Activated CD4-positive, alpha-beta T cell treated with anti-CD3 and anti-CD28 coated beads, Interleukin-2, amount 10 ng/mL, durations not matched to agents 7 days and 5 days (primary cell): ENCODE measurements around the gene SUN3. TPM values are rescaled to one million over a fixed set of nuclear protein-coding genes. Genes with fewer than 3 reads are reported as not detected.
"Not testable (repeated sequence)": the region's sequence is repeated elsewhere in the genome, so short reads cannot be mapped to it uniquely, and the experiment has no call there.

Experiments
- CTCF ChIA-PET: fragments of 350-600 bp; sonication (Branson Sonifier 250); formaldehyde crosslinking; loops from one replicate; lab custom pipeline; 2021; ENCODE audit warnings: antibody characterized with exemption; lab: Charles Lee
- POLR2A ChIA-PET: fragments of 350-600 bp; sonication (Branson Sonifier 250); formaldehyde crosslinking; loops from one replicate; lab custom pipeline; 2021; ENCODE audit warnings: antibody characterized with exemption; lab: Charles Lee
- DNase-seq: peaks from one replicate; pipeline ENCODE4 v3.0.0-alpha.2; 2020
- H3K27ac Mint-ChIP-seq: one replicate; pipeline ENCODE4 v1.8.0; 2021; ENCODE audit warnings: mild to moderate bottlenecking, moderate library complexity, mixed read lengths
- H3K27me3 Mint-ChIP-seq: one replicate; pipeline ENCODE4 v1.8.0; 2021; ENCODE audit warnings: mixed read lengths
- H3K36me3 Mint-ChIP-seq: one replicate; pipeline ENCODE4 v1.8.0; 2021; ENCODE audit warnings: low read depth, mixed read lengths
- H3K4me1 Mint-ChIP-seq: one replicate; pipeline ENCODE4 v1.8.0; 2021; ENCODE audit warnings: mixed read lengths
- H3K4me3 Mint-ChIP-seq: one replicate; pipeline ENCODE4 v1.8.0; 2021; ENCODE audit warnings: mild to moderate bottlenecking, moderate library complexity, mixed read lengths
- H3K9me3 Mint-ChIP-seq: one replicate; pipeline ENCODE4 v1.8.0; 2021; ENCODE audit warnings: mixed read lengths
- total RNA-seq, 2 experiments: library from RNA; stranded (reverse); gene quantifications; one replicate each; pipeline ENCODE4 v1.2.3, GENCODE V29; 2021

Gene SUN3
- total RNA-seq, 2 experiments from 2014 or later = 0.64 TPM; not detected in 1

DNA sequence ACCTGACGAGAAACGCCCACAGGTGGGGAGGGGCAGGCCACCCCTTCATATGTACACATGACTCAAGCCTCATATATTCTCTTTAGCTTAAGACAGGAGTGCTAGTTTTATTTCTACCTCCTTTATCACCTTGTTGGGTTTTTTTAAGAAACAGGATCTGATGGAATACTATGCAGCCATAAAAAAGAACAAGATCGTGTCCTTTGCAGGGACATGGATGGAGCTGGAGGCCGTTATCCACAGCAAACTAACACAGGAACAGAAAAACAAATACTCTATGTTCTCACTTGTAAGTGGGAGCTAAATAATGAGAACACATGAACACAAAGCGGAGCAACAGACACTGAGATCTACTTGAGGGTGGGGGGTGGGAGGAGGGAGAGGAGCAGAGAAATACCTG lies 38.3 kb downstream of the SUN3 start:
- no peak for DNase-seq
- Mint-ChIP-seq H3K9me3 (peaks cover 2% of the 10 kb centered on the region), H3K27ac (peak overlapping the region; percentile 60), H3K4me3 (peak overlapping the region; percentile 13), H3K4me1 (peaks cover 21% of the 10 kb centered on the region), H3K36me3 (no peaks in the 10 kb centered on the region), H3K27me3 (no peaks in the 10 kb centered on the region)
- POLR2A ChIA-PET = no interaction called here
- CTCF ChIA-PET = interaction anchor here (0.6 to 2.7 kb wide), 7 partner anchors 8 to 121 kb away, joined by 3 to 20 read pairs (median 5); no protein-coding TSS in a partner anchor

DNA sequence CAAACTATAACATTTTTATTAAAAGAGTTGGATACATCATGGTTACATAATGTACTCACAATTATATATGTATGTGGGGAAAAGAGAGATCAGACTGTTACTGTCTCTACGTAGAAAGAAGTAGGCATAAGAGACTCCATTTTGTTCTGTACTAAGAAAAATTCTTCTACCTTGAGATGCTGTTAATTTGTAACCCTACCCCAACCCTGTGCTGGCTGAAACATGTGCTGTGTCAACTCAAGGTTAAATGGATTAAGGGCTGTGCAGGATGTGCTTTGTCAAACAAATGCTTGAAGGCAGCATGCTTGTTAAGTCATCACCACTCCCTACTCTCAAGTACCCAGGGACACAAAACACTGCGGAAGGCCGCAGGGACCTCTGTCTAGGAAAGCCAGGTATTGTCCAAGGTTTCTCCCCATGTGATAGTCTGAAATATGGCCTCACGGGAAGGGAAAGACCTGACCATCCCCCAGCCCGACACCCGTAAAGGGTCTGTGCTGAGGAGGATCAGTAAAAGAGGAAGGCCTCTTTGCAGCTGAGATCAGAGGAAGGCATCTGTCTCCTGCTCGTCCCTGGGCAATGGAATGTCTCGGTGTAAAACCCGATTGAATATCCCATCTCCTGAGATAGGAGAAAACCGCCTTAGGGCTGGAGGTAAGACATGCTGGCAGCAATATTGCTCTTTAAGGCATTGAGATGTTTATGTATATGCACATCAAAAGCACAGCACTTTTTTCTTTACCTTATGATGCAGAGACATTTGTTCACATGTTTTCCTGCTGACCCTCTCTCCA lies 39.1 kb downstream of the SUN3 start:
- not testable (repeated sequence) for H3K9me3 Mint-ChIP-seq, H3K36me3 Mint-ChIP-seq, DNase-seq, H3K4me3 Mint-ChIP-seq, H3K27me3 Mint-ChIP-seq
- POLR2A ChIA-PET = interaction anchor here (0.8 kb wide), 1 partner anchor 115 kb away, joined by 3 read pairs; no protein-coding TSS in a partner anchor
- CTCF ChIA-PET = interaction anchor here (0.7 to 2.7 kb wide), 4 partner anchors 105 to 120 kb away, joined by 3 to 20 read pairs (median 11); no protein-coding TSS in a partner anchor
- Mint-ChIP-seq H3K4me1 (peaks cover 21% of the 10 kb centered on the region), H3K27ac (peak overlapping the region; percentile 47)

DNA sequence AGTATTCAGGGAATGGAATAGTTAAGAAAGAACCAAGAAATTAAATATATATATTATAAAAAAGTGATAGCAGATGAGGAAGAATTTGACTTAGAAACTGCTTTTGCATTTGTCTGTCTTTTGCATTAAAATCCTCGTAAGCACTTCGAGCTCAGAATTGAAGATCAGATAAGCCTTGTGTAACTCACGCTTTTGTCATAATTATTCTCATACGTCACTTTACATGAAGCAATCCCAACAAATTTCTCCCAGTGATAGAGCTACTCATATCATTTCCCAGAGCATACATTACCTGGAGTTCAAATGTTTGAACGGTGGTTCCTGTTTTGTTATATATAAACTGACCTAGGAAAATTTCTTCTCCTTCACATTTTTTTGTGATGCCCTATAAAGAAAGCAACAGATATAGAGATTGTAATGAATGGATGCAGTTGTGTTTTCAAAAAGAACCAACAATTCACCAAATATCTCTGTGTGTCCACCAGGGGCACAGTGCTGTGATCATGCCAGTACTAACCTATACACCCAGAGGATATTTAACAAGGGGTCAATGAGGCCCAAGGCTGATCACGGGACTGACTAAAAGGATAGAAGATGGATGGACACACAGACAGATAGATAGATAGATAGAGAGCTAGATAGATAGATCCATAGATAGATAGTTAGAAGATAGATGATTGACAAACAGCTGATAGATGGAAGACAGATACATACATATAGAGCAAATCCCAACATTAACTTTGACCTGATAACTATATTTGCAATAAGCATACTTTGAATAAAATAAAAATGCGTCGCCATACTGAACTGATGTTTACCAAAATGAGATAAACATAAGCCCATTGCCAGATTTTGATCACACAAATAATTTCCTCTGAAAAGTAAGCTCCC lies 40.2 kb downstream of the SUN3 start:
- Mint-ChIP-seq H3K36me3 (no peaks in the 10 kb centered on the region), H3K9me3 (no peaks in the 10 kb centered on the region), H3K4me1 (peaks cover 21% of the 10 kb centered on the region), H3K27me3 (no peaks in the 10 kb centered on the region), H3K27ac (no peak overlapping the region), H3K4me3 (no peak overlapping the region)
- DNase-seq = no peak
- ChIA-PET CTCF (interaction anchor here (0.7 to 2.4 kb wide), 7 partner anchors 11 to 121 kb away, joined by 3 to 18 read pairs (median 3); no protein-coding TSS in a partner anchor), POLR2A (interaction anchor here (0.8 kb wide), 1 partner anchor 116 kb away, joined by 3 read pairs; no protein-coding TSS in a partner anchor)

DNA sequence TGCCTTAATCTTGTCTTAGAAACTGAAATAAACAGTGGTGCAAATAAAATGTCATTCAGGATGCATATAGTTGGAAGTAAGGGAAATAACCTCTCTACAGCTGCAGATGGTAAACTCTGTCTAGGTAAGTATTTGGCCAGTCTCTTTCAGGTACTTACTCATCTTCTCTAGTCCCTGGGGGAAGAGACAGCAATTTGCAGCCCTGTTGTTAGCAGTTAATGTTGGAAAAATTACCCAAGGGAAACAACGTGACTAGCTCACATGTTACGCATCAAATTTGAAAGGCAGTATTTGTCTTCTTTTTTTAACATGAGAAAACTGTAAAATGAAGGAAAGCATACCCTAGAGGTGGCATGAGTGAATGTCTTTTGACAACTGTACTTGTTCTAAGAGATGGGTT lies 46.3 kb downstream of the SUN3 start:
- no peaks in the 10 kb centered on the region for H3K9me3 Mint-ChIP-seq
- no peak overlapping the region for H3K4me3 Mint-ChIP-seq
- DNase-seq = no peak
- peaks cover 16% of the 10 kb centered on the region for H3K4me1 Mint-ChIP-seq
- H3K36me3 Mint-ChIP-seq = peaks cover 11% of the 10 kb centered on the region
- no peaks in the 10 kb centered on the region for H3K27me3 Mint-ChIP-seq
- ChIA-PET POLR2A (no interaction called here), CTCF (interaction anchor here (0.9 to 2.1 kb wide), 3 partner anchors 9 to 128 kb away, joined by 3 to 12 read pairs (median 3); no protein-coding TSS in a partner anchor)
- no peak overlapping the region for H3K27ac Mint-ChIP-seq

DNA sequence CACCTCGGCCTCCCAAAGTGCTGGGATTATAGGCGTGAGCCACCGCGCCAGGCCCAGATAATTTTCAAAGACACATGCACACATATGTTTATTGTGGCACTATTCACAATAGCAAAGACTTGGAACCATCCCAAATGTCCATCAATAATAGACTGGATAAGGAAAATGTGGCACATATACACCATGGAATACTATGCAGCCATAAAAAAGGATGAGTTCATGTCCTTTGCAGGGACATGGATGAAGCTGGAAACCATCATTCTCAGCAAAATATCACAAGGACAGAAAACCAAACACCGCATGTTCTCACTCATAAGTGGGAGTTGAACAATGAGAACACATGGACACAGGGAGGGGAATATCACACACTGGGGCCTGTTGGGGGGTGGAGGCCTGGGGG lies 48.3 kb downstream of the SUN3 start:
- CTCF ChIA-PET = interaction anchor here (1.2 kb wide), 1 partner anchor 11 kb away, joined by 4 read pairs; no protein-coding TSS in a partner anchor
- H3K9me3 Mint-ChIP-seq, POLR2A ChIA-PET, H3K27me3 Mint-ChIP-seq, H3K27ac Mint-ChIP-seq, H3K4me3 Mint-ChIP-seq, DNase-seq: not testable (repeated sequence)
- H3K4me1 Mint-ChIP-seq = peaks cover 20% of the 10 kb centered on the region
- H3K36me3 Mint-ChIP-seq = peaks cover 27% of the 10 kb centered on the region

DNA sequence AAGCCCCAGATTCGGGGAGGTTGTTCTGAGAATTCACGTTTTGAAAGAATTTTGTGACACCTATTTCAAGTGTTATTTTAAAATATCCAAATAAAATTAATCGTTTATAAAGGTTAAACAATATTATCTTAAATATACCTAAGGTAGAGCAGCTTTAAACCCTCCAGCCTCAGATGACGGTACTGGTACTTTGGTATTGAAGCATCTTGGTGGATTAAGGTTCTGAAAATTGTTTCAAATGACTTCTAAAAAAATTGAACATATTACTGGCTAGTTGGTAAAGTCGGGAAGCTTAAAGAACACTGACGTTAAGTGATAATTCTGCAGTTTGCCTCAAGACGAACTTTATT lies 49.1 kb downstream of the SUN3 start:
- ChIA-PET POLR2A (no interaction called here), CTCF (interaction anchor here (1.2 kb wide), 1 partner anchor 12 kb away, joined by 4 read pairs; no protein-coding TSS in a partner anchor)
- Mint-ChIP-seq H3K27me3 (no peaks in the 10 kb centered on the region), H3K36me3 (peaks cover 29% of the 10 kb centered on the region), H3K4me3 (peak overlapping the region; percentile 90), H3K9me3 (no peaks in the 10 kb centered on the region), H3K27ac (peak overlapping the region; percentile 98), H3K4me1 (peaks cover 20% of the 10 kb centered on the region)
- no peak for DNase-seq

DNA sequence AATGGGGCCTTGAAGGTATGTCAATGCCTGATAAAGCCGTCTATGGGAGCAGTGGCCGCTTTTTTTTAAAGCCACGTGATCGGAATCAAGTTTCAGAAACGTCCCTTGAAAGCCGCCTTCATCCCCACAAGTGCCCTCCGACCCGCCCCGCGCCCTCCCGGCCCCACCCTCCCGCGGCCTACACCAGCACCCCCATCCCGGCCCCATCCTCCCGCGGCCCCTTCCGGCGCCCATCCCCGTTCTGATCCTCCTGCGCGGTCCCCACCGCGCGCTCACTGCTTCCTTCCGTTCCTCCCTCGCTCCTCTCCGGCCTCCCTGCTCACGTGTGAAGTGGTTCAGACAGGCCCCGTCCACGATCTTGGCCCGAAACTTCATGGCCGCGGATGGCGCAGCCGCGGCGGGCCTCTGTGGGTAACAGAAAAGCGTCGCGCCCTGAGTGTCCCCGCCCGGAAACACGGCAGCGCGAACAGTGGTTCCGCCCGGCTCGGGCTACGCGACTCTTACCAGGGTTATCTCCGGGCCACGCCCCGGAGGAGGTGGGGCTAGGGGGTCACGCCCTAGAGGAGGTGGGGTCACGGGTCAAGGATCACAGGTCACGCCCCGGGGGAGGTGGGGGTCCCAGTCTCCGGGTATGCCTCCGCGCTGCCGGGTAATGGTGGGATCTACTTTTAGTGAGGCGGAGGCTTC lies 49.6 kb downstream of the SUN3 start, which contains the start of gene HUS1:
Gene HUS1 (minus strand): TSS at position 471 of the 687 bp plus-strand sequence. CDS start 96 bp downstream, at position 375.
- ChIA-PET POLR2A (no interaction called here), CTCF (interaction anchor here (1.2 to 1.3 kb wide), 2 partner anchors 13 to 131 kb away, joined by 4 to 8 read pairs; no protein-coding TSS in a partner anchor)
- Mint-ChIP-seq H3K27ac (peak within 1 kb of the TSS; percentile 98), H3K4me3 (peak within 1 kb of the TSS; percentile 90), H3K4me1 (peaks cover 21% of the 10 kb centered on the region), H3K36me3 (peaks cover 34% of the 10 kb centered on the region), H3K27me3 (no peaks in the 10 kb centered on the region), H3K9me3 (no peaks in the 10 kb centered on the region)
- DNase-seq = peak; percentile 94

DNA sequence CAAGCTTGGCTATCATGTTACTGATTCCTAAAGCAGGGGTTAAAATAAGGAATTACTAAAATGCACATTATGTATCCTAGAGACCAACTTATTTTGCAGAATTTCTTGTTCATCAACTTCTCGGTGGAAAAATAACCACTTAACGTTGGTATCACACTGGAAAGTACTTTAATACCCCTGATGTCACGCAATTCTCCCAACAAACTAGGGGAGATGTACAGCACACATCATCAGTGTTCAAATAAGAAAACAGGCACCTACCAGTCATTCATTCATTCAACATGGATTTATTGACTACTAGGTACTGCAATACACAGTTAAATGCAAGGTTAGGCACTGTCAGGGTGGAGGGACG lies 50.1 kb downstream of the SUN3 start:
- Mint-ChIP-seq H3K4me3 (peak overlapping the region; percentile 90), H3K27me3 (no peaks in the 10 kb centered on the region), H3K4me1 (peaks cover 23% of the 10 kb centered on the region), H3K27ac (peak overlapping the region; percentile 98), H3K36me3 (peaks cover 38% of the 10 kb centered on the region), H3K9me3 (no peaks in the 10 kb centered on the region)
- ChIA-PET POLR2A (interaction anchor here (1.0 kb wide), 1 partner anchor 10 kb away, joined by 3 read pairs; no protein-coding TSS in a partner anchor), CTCF (interaction anchor here (0.6 to 1.4 kb wide), 5 partner anchors 9 to 132 kb away, joined by 3 to 8 read pairs (median 5); no protein-coding TSS in a partner anchor)
- DNase-seq = no peak

DNA sequence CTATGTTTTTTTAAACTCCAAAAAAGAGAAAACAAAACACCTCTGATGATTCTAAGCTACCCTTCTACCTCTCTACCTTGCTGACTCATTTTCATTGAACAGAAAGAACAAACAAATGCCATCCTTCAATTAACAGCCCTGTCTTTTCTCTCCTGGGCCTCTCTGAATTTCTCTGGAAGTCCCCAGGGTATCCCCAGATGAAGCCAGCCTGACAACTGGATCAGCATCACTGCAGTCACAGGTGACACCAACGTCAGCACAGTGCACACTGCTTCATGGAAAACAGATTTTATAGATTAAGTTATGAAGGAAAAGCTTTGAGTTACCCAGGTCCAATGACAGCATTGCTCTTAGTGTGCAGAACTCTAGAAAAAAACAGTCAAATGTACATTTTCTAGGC lies 55.2 kb downstream of the SUN3 start:
- Mint-ChIP-seq H3K4me3 (no peak overlapping the region), H3K4me1 (peaks cover 27% of the 10 kb centered on the region), H3K9me3 (no peaks in the 10 kb centered on the region), H3K36me3 (peaks cover 67% of the 10 kb centered on the region), H3K27me3 (no peaks in the 10 kb centered on the region), H3K27ac (no peak overlapping the region)
- DNase-seq = no peak
- CTCF ChIA-PET = interaction anchor here (2.2 kb wide), 1 partner anchor 137 kb away, joined by 6 read pairs; no protein-coding TSS in a partner anchor
- POLR2A ChIA-PET = interaction anchor here (0.5 kb wide), 1 partner anchor 55 kb away, joined by 3 read pairs; the partner anchor contains the start of gene SUN3

DNA sequence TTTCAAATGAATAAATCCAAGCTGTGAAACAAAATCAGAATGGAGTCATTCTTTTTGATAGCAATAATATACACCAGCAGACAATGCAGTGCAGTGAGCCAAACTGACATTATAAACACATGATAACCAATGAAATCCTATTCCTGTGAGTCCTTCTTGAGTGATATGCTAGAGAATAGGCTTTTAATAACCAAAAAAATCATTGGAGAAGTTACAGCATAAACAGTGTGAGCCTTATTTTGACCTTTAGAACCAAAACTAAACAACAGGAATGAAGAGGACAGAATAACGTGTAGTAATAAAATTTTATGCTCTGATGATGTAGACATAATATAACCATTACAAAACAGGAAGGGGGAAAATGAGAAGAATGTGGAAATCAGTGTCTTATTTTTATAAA lies 58.1 kb downstream of the SUN3 start:
- peaks cover 17% of the 10 kb centered on the region for H3K4me1 Mint-ChIP-seq
- ChIA-PET POLR2A (no interaction called here), CTCF (interaction anchor here (1.0 to 1.1 kb wide), 3 partner anchors 26 to 140 kb away, joined by 3 to 5 read pairs (median 4); no protein-coding TSS in a partner anchor)
- H3K27me3 Mint-ChIP-seq = no peaks in the 10 kb centered on the region
- no peak overlapping the region for H3K4me3 Mint-ChIP-seq
- H3K36me3 Mint-ChIP-seq = peaks cover 65% of the 10 kb centered on the region
- no peaks in the 10 kb centered on the region for H3K9me3 Mint-ChIP-seq
- DNase-seq = no peak
- no peak overlapping the region for H3K27ac Mint-ChIP-seq

DNA sequence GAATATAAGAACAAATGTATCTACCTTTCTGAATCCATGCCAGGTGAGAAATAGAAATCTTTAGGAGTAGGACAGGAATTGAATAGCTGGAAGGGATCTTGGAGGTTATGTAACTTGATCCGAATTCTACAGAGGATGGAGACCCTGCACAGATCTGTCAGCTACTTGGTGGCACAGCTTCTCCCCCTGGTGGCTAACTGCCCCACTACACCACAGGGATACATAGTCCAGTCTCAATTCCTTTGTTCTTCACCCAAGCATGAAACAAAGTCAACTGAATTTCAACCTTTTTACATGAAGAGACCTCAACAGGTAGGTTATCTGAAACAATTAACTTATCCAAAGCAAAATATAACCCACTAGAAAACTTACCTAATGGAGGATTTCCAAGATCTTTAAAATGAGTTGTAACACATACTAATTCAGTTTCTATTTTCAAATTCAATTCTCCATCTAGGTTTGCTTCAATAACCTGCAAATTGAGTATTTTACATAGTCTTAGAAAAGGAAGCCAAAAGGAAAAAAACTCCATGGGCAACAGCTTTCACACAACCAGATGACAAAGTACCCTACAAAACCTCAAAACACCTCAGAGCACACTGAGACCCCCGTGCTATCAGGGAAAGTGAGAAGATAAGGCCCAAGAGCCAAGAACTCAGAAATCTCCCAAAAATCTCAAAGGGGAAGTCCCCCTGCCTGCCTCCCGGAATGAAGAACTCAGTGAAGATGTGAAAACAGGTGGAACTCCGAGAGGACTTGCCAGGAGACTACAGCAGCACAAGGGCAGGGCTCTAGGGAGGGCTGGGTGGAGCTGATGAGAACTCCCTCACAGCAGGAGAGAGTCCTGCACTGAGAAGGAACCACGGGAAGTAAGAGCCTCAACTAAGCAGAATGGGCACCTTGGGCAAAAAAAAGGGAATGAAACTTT lies 59.8 kb downstream of the SUN3 start:
- H3K4me3 Mint-ChIP-seq = no peak overlapping the region
- ChIA-PET POLR2A (interaction anchor here (1.0 kb wide), 1 partner anchor 9 kb away, joined by 3 read pairs; no protein-coding TSS in a partner anchor), CTCF (interaction anchor here (0.5 to 1.1 kb wide), 4 partner anchors 24 to 141 kb away, joined by 3 to 4 read pairs (median 3); no protein-coding TSS in a partner anchor)
- H3K9me3 Mint-ChIP-seq = no peaks in the 10 kb centered on the region
- H3K27me3 Mint-ChIP-seq = no peaks in the 10 kb centered on the region
- peaks cover 15% of the 10 kb centered on the region for H3K4me1 Mint-ChIP-seq
- DNase-seq = peak; percentile 59
- no peak overlapping the region for H3K27ac Mint-ChIP-seq
- peaks cover 70% of the 10 kb centered on the region for H3K36me3 Mint-ChIP-seq
